SK-N-SH (cell line): Measurements from ENCODE around the gene LOXL4. TPM values are rescaled to one million over a fixed set of nuclear protein-coding genes. Genes with fewer than 3 reads are reported as not detected.

ENCODE experiments used
- CTCF ChIA-PET: fragments of 300-600, 350-600 bp; formaldehyde crosslinking; extraction: SDS; loops from one replicate; lab custom pipeline; 2021; lab: Yijun Ruan, JAX
- POLR2A ChIA-PET: fragments of 350-600 bp; sonication (Branson Sonifier 250); formaldehyde crosslinking; extraction: SDS; loops from one replicate; lab custom pipeline; 2020; ENCODE audit warnings: antibody characterized with exemption, inconsistent platforms; lab: Yijun Ruan, JAX
- DNase-seq: peaks from one replicate; pipeline ENCODE4 v3.0.0; 2012
- H2AFZ ChIP-seq: fragments of 200-600 bp; sonication (generic); 2 replicates; pipeline ENCODE4 v1.8.1; 2016; ENCODE audit warnings: antibody characterized with exemption, mild to moderate bottlenecking, low read depth
- H3F3A ChIP-seq: fragments of 200-600 bp; sonication (generic); replicated peaks from 2 replicates; pipeline ENCODE3; 2016; ENCODE audit warnings: antibody characterized with exemption, mild to moderate bottlenecking; ENCODE audit not compliant: insufficient read depth
- H3K27ac ChIP-seq, 2 experiments: fragments of 200-500 bp in 1 of 2; fragments of 200-600 bp in 1 of 2; sonication (Bioruptor generic) in 1 of 2; sonication (generic), shearing (Covaris generic) in 1 of 2; 2 replicates each; pipeline versions ENCODE4 v1.5.1 to v1.6.1; 2014 to 2016; ENCODE audit warnings: low read depth in 2 of 2, inconsistent platforms in 1 of 2, low read length in 1 of 2, mild to moderate bottlenecking in 1 of 2, mixed read lengths in 1 of 2
- H3K27me3 ChIP-seq: fragments of 200-600 bp; sonication (generic), shearing (Covaris generic); 2 replicates; pipeline ENCODE4 v1.6.1; 2016; ENCODE audit warnings: mixed run types; ENCODE audit not compliant: insufficient read depth
- H3K36me3 ChIP-seq, 2 experiments: fragments of 200-500 bp in 1 of 2; fragments of 200-600 bp in 1 of 2; sonication (Bioruptor generic) in 1 of 2; sonication (generic) in 1 of 2; replicated peaks in 1 of 2; 2 replicates each; pipeline versions ENCODE3 to v1.5.1; 2014 to 2016; ENCODE audit warnings: low read length in 1 of 2, mild to moderate bottlenecking in 1 of 2; ENCODE audit not compliant: insufficient read depth in 2 of 2, control insufficient read depth in 1 of 2
- H3K4me1 ChIP-seq, 2 experiments: fragments of 200-500 bp in 1 of 2; fragments of 200-600 bp in 1 of 2; sonication (Bioruptor generic) in 1 of 2; sonication (generic), shearing (Covaris generic) in 1 of 2; 2 replicates each; pipeline versions ENCODE4 v1.5.1 to v1.6.1; 2014 to 2016; ENCODE audit warnings: low read depth in 1 of 2, low read length in 1 of 2, mixed run types in 1 of 2; ENCODE audit not compliant: insufficient read depth in 2 of 2, control insufficient read depth in 1 of 2
- H3K4me2 ChIP-seq: fragments of 200-600 bp; sonication (generic), shearing (Covaris generic); 2 replicates; pipeline ENCODE4 v1.6.1; 2017; ENCODE audit warnings: mixed run types
- H3K4me3 ChIP-seq, 2 experiments: fragments of 200-500 bp in 1 of 2; fragments of 200-600 bp in 1 of 2; sonication (Bioruptor generic) in 1 of 2; sonication (generic), shearing (Covaris generic) in 1 of 2; 2 replicates each; pipeline versions ENCODE4 v1.5.1 to v1.8.1; 2014 to 2016; ENCODE audit warnings: low read depth in 2 of 2, inconsistent platforms in 1 of 2, low read length in 1 of 2, mild to moderate bottlenecking in 1 of 2, mixed read lengths in 1 of 2, moderate library complexity in 1 of 2
- H3K79me2 ChIP-seq: fragments of 200-600 bp; sonication (generic); 2 replicates; pipeline ENCODE4 v1.8.1; 2017; ENCODE audit warnings: mild to moderate bottlenecking; ENCODE audit not compliant: insufficient read depth
- H3K9ac ChIP-seq: fragments of 200-600 bp; sonication (generic); 2 replicates; pipeline ENCODE4 v1.6.1; 2017; ENCODE audit warnings: mixed run types
- H3K9me2 ChIP-seq: fragments of 200-600 bp; sonication (generic); 2 replicates; pipeline ENCODE4 v1.6.1; 2017; ENCODE audit warnings: mixed run types
- H3K9me3 ChIP-seq: fragments of 200-600 bp; sonication (generic); 2 replicates; pipeline ENCODE4 v1.6.1; 2017; ENCODE audit warnings: mixed run types, mild to moderate bottlenecking, moderate library complexity
- H4K20me1 ChIP-seq: fragments of 200-600 bp; sonication (generic); 2 replicates; pipeline ENCODE4 v1.6.1; 2017; ENCODE audit warnings: mild to moderate bottlenecking, mixed run types; ENCODE audit not compliant: insufficient read depth
- CHD2 ChIP-seq: fragments of 150-350 bp; IDR thresholded peaks from 2 replicates; pipeline ENCODE4 v1.6.1; 2018; ENCODE audit warnings: low read length; ENCODE audit not compliant: partially characterized antibody
- EP300 ChIP-seq, 2 experiments: IDR thresholded peaks; 2 replicates each; pipeline versions ENCODE4 v1.4.0 to v1.6.1; 2012; ENCODE audit warnings: borderline replicate concordance in 1 of 2, low read depth in 1 of 2, low read length in 1 of 2
- FOXJ3 ChIP-seq: sonication (generic); formaldehyde crosslinking; IDR thresholded peaks from 2 replicates; pipeline ENCODE4 v1.5.1; 2020; ENCODE audit warnings: mild to moderate bottlenecking, missing genetic modification reagents
- GABPA ChIP-seq: IDR thresholded peaks from 2 replicates; pipeline ENCODE4 v1.4.0; 2012; ENCODE audit warnings: low read depth, mild to moderate bottlenecking
- JUND ChIP-seq: IDR thresholded peaks from 2 replicates; pipeline ENCODE4 v1.4.0; 2012
- MXI1 ChIP-seq: IDR thresholded peaks from 2 replicates; pipeline ENCODE4 v1.6.1; 2012; ENCODE audit warnings: mild to moderate bottlenecking, low read depth, low read length, improper control_type of control experiment
- NFIC ChIP-seq: IDR thresholded peaks from 2 replicates; pipeline ENCODE4 v1.4.0; 2012; ENCODE audit warnings: borderline replicate concordance
- REST ChIP-seq: IDR thresholded peaks from 2 replicates; pipeline ENCODE4 v1.6.1; 2012; ENCODE audit warnings: mild to moderate bottlenecking, low read depth, low read length, moderate library complexity
- RFX5 ChIP-seq: IDR thresholded peaks from 2 replicates; pipeline ENCODE4 v1.6.1; 2012; ENCODE audit warnings: mild to moderate bottlenecking, improper control_type of control experiment, low read length
- SIN3A ChIP-seq: IDR thresholded peaks from 2 replicates; pipeline ENCODE4 v1.6.1; 2012; ENCODE audit warnings: low read depth, mild to moderate bottlenecking, low read length, moderate library complexity, borderline replicate concordance
- TEAD4 ChIP-seq: IDR thresholded peaks from 2 replicates; pipeline ENCODE4 v1.4.0; 2012; ENCODE audit warnings: mild to moderate bottlenecking, borderline replicate concordance; ENCODE audit not compliant: insufficient read depth
- USF1 ChIP-seq: IDR thresholded peaks from 2 replicates; pipeline ENCODE4 v1.4.0; 2012; ENCODE audit warnings: low read depth, borderline replicate concordance
- WGBS: methylation state at CpG from one replicate; pipeline ENCODE4 v1.1.6; 2017; ENCODE audit warnings: low lambda C conversion rate; 5-methylcytosine and 5-hydroxymethylcytosine counted together
- polyA plus RNA-seq, 3 experiments: library from polyadenylated mRNA; depleted of rRNA; stranded (reverse); fragments of >200 nt; gene quantifications; 2 replicates each; pipeline ENCODE4 v1.2.3, GENCODE V29; 2012
- TF ChIP-seq, protein P1 (sequence below): IDR thresholded peaks from 2 replicates; pipeline ENCODE4 v1.4.0; 2012; ENCODE audit warnings: low read depth, borderline replicate concordance
- TF ChIP-seq, protein P2 (sequence below): fragments of 200-600 bp; sonication (generic); IDR thresholded peaks from 2 replicates; pipeline ENCODE4 v1.6.1; 2017; ENCODE audit warnings: antibody characterized with exemption, mild to moderate bottlenecking, moderate library complexity

LOXL4 gene
- polyA plus RNA-seq, 1 of the 3 experiments (the other 2 are of a cell fraction) = 1.7 TPM

- no peak overlapping the region for H3K4me2 ChIP-seq
- H3F3A ChIP-seq = no peaks in the 10 kb centered on the region
- H3K9me2 ChIP-seq = no peaks in the 10 kb centered on the region
- peaks cover 24 to 36% of the 10 kb centered on the region in 2 experiments for H3K36me3 ChIP-seq
- H3K79me2 ChIP-seq = peaks cover 5% of the 10 kb centered on the region; the same call in 1 of the 2 replicates
- TF ChIP-seq SIN3A (no peak), TEAD4 (no peak), EP300 (IDR thresholded peaks at IDR 0.05; ENCODE audit: borderline replicate concordance in 1 of 2, low read depth in 1 of 2, low read length in 1 of 2) (no peak), USF1 (no peak), MXI1 (no peak), RFX5 (no peak), REST (no peak), FOXJ3 (CRISPR knock-in tag) (no peak), CHD2 (no peak), NFIC (no peak), JUND (no peak), GABPA (no peak)
- TF ChIP-seq, protein P1, sequence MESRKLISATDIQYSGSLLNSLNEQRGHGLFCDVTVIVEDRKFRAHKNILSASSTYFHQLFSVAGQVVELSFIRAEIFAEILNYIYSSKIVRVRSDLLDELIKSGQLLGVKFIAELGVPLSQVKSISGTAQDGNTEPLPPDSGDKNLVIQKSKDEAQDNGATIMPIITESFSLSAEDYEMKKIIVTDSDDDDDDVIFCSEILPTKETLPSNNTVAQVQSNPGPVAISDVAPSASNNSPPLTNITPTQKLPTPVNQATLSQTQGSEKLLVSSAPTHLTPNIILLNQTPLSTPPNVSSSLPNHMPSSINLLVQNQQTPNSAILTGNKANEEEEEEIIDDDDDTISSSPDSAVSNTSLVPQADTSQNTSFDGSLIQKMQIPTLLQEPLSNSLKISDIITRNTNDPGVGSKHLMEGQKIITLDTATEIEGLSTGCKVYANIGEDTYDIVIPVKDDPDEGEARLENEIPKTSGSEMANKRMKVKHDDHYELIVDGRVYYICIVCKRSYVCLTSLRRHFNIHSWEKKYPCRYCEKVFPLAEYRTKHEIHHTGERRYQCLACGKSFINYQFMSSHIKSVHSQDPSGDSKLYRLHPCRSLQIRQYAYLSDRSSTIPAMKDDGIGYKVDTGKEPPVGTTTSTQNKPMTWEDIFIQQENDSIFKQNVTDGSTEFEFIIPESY = no peak
- TF ChIP-seq, protein P2, sequence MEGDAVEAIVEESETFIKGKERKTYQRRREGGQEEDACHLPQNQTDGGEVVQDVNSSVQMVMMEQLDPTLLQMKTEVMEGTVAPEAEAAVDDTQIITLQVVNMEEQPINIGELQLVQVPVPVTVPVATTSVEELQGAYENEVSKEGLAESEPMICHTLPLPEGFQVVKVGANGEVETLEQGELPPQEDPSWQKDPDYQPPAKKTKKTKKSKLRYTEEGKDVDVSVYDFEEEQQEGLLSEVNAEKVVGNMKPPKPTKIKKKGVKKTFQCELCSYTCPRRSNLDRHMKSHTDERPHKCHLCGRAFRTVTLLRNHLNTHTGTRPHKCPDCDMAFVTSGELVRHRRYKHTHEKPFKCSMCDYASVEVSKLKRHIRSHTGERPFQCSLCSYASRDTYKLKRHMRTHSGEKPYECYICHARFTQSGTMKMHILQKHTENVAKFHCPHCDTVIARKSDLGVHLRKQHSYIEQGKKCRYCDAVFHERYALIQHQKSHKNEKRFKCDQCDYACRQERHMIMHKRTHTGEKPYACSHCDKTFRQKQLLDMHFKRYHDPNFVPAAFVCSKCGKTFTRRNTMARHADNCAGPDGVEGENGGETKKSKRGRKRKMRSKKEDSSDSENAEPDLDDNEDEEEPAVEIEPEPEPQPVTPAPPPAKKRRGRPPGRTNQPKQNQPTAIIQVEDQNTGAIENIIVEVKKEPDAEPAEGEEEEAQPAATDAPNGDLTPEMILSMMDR = no peak
- no peaks in the 10 kb centered on the region for H4K20me1 ChIP-seq
- WGBS = 92% methylated on average over 2 of the region's 2 CpGs
- no peaks in the 10 kb centered on the region for H3K9me3 ChIP-seq
- H3K9ac ChIP-seq = no peak overlapping the region
- ChIA-PET POLR2A (no interaction called here), CTCF (no interaction called here)
- H3K27me3 ChIP-seq = no peaks in the 10 kb centered on the region
- H3K4me1 ChIP-seq = no peaks in the 10 kb centered on the region; a peak in 1 of 4 replicates
- no peak overlapping the region for H3K27ac ChIP-seq
- no peak overlapping the region for H3K4me3 ChIP-seq
- no peak for DNase-seq
- H2AFZ ChIP-seq = no peak overlapping the region
Observed at GRCh38 chr10:98208925-98209324, 59.1 kb downstream of the LOXL4 start.
